GM12878 (cell line): ENCODE results near the gene AREG. TPM values are rescaled to one million over a fixed set of nuclear protein-coding genes. Genes with fewer than 3 reads are reported as not detected.

ENCODE experiments used
- ATAC-seq: fragments of 200-7000 bp; cut with Tn5 transposase; 3 replicates; pipeline ENCODE4 v1.9.1; 2020; ENCODE audit warnings: mild to moderate bottlenecking, moderate library complexity
- BruUV-seq: library from RNA; stranded (reverse); fragments of 400-500 nt; replicated peaks from 2 replicates; lab custom pipeline; 2021; lab: Mats Ljungman, UMichigan
- CTCF ChIA-PET: fragments of 300-600 bp; sonication (Branson Sonifier 250); formaldehyde crosslinking; extraction: SDS; loops from one replicate; lab custom pipeline; 2021; ENCODE audit warnings: inconsistent platforms; lab: Yijun Ruan, JAX
- POLR2A ChIA-PET: fragments of 350-600 bp; formaldehyde crosslinking; extraction: SDS; loops from one replicate; lab custom pipeline; 2021; ENCODE audit warnings: inconsistent platforms; lab: Charles Lee
- RAD21 ChIA-PET: fragments of 300-600 bp; sonication (Branson Sonifier 250); formaldehyde crosslinking; loops from one replicate; lab custom pipeline; 2023; ENCODE audit warnings: antibody characterized with exemption; ENCODE audit not compliant: unreplicated experiment; lab: Charles Lee
- SMC1A ChIA-PET: fragments of 300-600 bp; sonication (Branson Sonifier 250); formaldehyde crosslinking; loops from one replicate; lab custom pipeline; 2023; ENCODE audit not compliant: unreplicated experiment, uncharacterized antibody; lab: Charles Lee
- DNase-seq: peaks from one replicate; pipeline ENCODE4 v3.0.0-alpha.2; 2011; ENCODE audit warnings: low read depth, low spot score
- FAIRE-seq: peaks from 3 replicates; lab custom pipeline; 2011; peaks lifted over from hg19 to GRCh38; lab: Jason Lieb, UNC
- H2AFZ ChIP-seq: 2 replicates; pipeline ENCODE4 v1.6.0; 2011; ENCODE audit warnings: low read depth, low read length, control low read depth; ENCODE audit not compliant: control insufficient read depth
- H3K27ac ChIP-seq: 2 replicates; pipeline ENCODE4 v1.5.1; 2011; ENCODE audit warnings: control low read depth; ENCODE audit not compliant: control insufficient read depth, insufficient read depth
- H3K27me3 ChIP-seq, 2 experiments: replicated peaks in 1 of 2; 2 replicates each; pipeline versions ENCODE4 v1.6.0 to v1.6.1; 2011; ENCODE audit warnings: low read length in 1 of 2; ENCODE audit not compliant: control insufficient read depth in 2 of 2, insufficient read depth in 2 of 2
- H3K36me3 ChIP-seq, 2 experiments: 2 replicates each; pipeline ENCODE4 v1.5.1; 2011; ENCODE audit warnings: low read length in 1 of 2; ENCODE audit not compliant: control insufficient read depth in 2 of 2, insufficient read depth in 2 of 2
- H3K4me1 ChIP-seq: 2 replicates; pipeline ENCODE4 v1.6.1; 2011; ENCODE audit warnings: mild to moderate bottlenecking, low read length, moderate library complexity, mixed read lengths; ENCODE audit not compliant: control insufficient read depth, insufficient read depth
- H3K4me2 ChIP-seq: 2 replicates; pipeline ENCODE4 v1.6.0; 2011; ENCODE audit warnings: control low read depth; ENCODE audit not compliant: control insufficient read depth, insufficient read depth
- H3K4me3 ChIP-seq: fragments of 200-600 bp; sonication (generic); 2 replicates; pipeline ENCODE4 v1.5.1; 2016
- H3K79me2 ChIP-seq: 2 replicates; pipeline ENCODE4 v1.6.0; 2011; ENCODE audit warnings: low read length; ENCODE audit not compliant: control insufficient read depth, insufficient read depth
- H3K9ac ChIP-seq: 2 replicates; pipeline ENCODE4 v1.8.0; 2011; ENCODE audit warnings: low read length, control low read depth, mixed read lengths; ENCODE audit not compliant: control insufficient read depth, insufficient read depth
- H3K9me3 ChIP-seq: replicated peaks from 3 replicates; pipeline ENCODE4 v1.5.1; 2011; ENCODE audit warnings: mild to moderate bottlenecking, low read length; ENCODE audit not compliant: control insufficient read depth, insufficient read depth
- H4K20me1 ChIP-seq: 2 replicates; pipeline ENCODE4 v1.6.0; 2011; ENCODE audit not compliant: control insufficient read depth, insufficient read depth
- ATF7 ChIP-seq: fragments of 450-650 bp; IDR thresholded peaks from 2 replicates; pipeline ENCODE4 v1.6.1; 2016; ENCODE audit warnings: low read depth, mild to moderate bottlenecking
- BHLHE40 ChIP-seq, 2 experiments: fragments of 450-650 bp in 1 of 2; IDR thresholded peaks; 2 replicates each; pipeline ENCODE4 v1.6.1; 2011 to 2017; ENCODE audit warnings: low read depth in 2 of 2, borderline replicate concordance in 1 of 2, improper control_type of control experiment in 1 of 2, low read length in 1 of 2, mild to moderate bottlenecking in 1 of 2
- CHD2 ChIP-seq: IDR thresholded peaks from 2 replicates; pipeline ENCODE4 v1.6.1; 2011; ENCODE audit warnings: low read depth, low read length, improper control_type of control experiment, borderline replicate concordance
- ELK1 ChIP-seq: IDR thresholded peaks from 2 replicates; pipeline ENCODE4 v1.6.1; 2012; ENCODE audit warnings: low read depth, low read length, improper control_type of control experiment
- FOXM1 ChIP-seq: IDR thresholded peaks from 2 replicates; pipeline ENCODE4 v1.6.1; 2012; ENCODE audit warnings: low read depth, mild to moderate bottlenecking, inconsistent platforms, low read length, moderate library complexity
- GATAD2B ChIP-seq: fragments of 450-650 bp; conservative IDR thresholded peaks from 2 replicates; pipeline ENCODE4 v1.6.1; 2017; ENCODE audit warnings: low read depth, mild to moderate bottlenecking, moderate library complexity
- HSF1 ChIP-seq: fragments of 150-350 bp; IDR thresholded peaks from 2 replicates; pipeline ENCODE4 v1.6.1; 2014; ENCODE audit warnings: mild to moderate bottlenecking, low read depth, low read length
- RB1 ChIP-seq: fragments of 450-650 bp; formaldehyde crosslinking; IDR thresholded peaks from 2 replicates; pipeline ENCODE4 v1.6.1; 2017; ENCODE audit warnings: mild to moderate bottlenecking, borderline replicate concordance
- RELA ChIP-seq: fragments of 450-650 bp; IDR thresholded peaks from 2 replicates; pipeline ENCODE4 v1.8.0; 2014; ENCODE audit warnings: borderline replicate concordance; ENCODE audit not compliant: partially characterized antibody
- YBX1 ChIP-seq: fragments of 450-650 bp; IDR thresholded peaks from 2 replicates; pipeline ENCODE4 v1.6.1; 2016; ENCODE audit warnings: antibody characterized with exemption
- ZNF207 ChIP-seq: fragments of 450-650 bp; IDR thresholded peaks from 2 replicates; pipeline ENCODE4 v1.6.1; 2014; ENCODE audit warnings: antibody characterized with exemption, mild to moderate bottlenecking, borderline replicate concordance
- ZNF217 ChIP-seq: fragments of 450-650 bp; IDR thresholded peaks from 2 replicates; pipeline ENCODE4 v1.6.1; 2017; ENCODE audit warnings: antibody characterized with exemption, mild to moderate bottlenecking
- ZNF592 ChIP-seq: fragments of 450-650 bp; IDR thresholded peaks from 2 replicates; pipeline ENCODE4 v1.6.1; 2017; ENCODE audit warnings: mild to moderate bottlenecking, moderate library complexity
- WGBS: methylation state at CpG from one replicate; pipeline ENCODE4 v1.1.6; 2016; ENCODE audit warnings: low lambda C conversion rate; ENCODE audit not compliant: insufficient replicate concordance, insufficient coverage; ENCODE audit errors: missing lambda C conversion rate; 5-methylcytosine and 5-hydroxymethylcytosine counted together
- in situ Hi-C: fragments of 300-500 bp; cut with MboI; formaldehyde crosslinking; loops from 9 replicates; pipeline ENCODE4 v1.14.3; 2018; ENCODE audit warnings: mixed read lengths
- intact Hi-C: fragments of 100-400 bp; cut with micrococcal nuclease; formaldehyde crosslinking; loops from one replicate; pipeline ENCODE4 v1.14.2; 2022; ENCODE audit not compliant: unreplicated experiment
- polyA plus RNA-seq, 11 experiments: library from polyadenylated mRNA; depleted of rRNA in 4 of 11; unstranded in 6 of 11; stranded (reverse) in 5 of 11; fragments of >200 nt; fragmentation: Nextera tagmentation in 4 of 11; fragmentation: Illumina TruSeq in 1 of 11; extraction: Ambion mirVana in 4 of 11; extraction: Trizol in 1 of 11; gene quantifications; 1 replicate in 1 of 11; 2 replicates in 10 of 11; pipeline versions ENCODE4 v1.2.1 to v1.2.3, GENCODE V29; 2011 to 2016; ENCODE audit warnings: inconsistent platforms in 2 of 11, missing spikeins in 2 of 11, low read depth in 1 of 11
- total RNA-seq, 4 experiments: library from RNA; depleted of rRNA in 3 of 4; stranded (reverse); fragments of >200 nt in 3 of 4; fragmentation: Illumina TruSeq in 1 of 4; extraction: Trizol in 1 of 4; gene quantifications; 2 replicates each; pipeline versions ENCODE4 v1.2.1 to v1.2.3, GENCODE V29; 2013 to 2021
- TF ChIP-seq, protein P1 (sequence below): fragments of 450-650 bp; IDR thresholded peaks from 2 replicates; pipeline ENCODE4 v1.6.1; 2014; ENCODE audit warnings: mild to moderate bottlenecking
- TF ChIP-seq, protein P2 (sequence below): IDR thresholded peaks from 2 replicates; pipeline ENCODE4 v1.6.1; 2012; ENCODE audit warnings: low read depth, low read length, improper control_type of control experiment

AREG gene
- total and polyA plus RNA-seq, 10 of the 15 experiments (the other 5 are each of a cell fraction or from before 2014, with no cell fraction given): 0.25 to 0.37 TPM; not detected in 8

DNA sequence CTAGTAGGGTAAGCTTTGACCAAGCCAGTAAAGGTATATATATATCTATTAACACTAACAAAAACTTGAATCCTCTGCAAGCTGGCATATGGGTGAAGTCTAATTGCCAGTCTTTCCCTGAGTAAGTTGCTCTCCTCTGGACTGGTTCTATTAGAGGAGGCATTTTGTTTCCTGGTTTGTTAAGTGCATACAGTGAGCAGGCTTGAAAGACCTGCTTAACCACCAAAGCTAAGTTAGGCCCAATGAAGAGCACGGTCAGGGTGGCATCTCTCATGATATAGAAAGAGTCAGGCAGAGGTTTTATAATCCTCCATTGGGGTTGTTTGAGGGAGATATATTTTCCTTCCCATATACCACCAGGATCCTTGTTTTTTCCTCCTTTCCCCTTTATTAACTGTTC is 9.6 kb upstream of the AREG start (continued):
- TF ChIP-seq, protein P1, sequence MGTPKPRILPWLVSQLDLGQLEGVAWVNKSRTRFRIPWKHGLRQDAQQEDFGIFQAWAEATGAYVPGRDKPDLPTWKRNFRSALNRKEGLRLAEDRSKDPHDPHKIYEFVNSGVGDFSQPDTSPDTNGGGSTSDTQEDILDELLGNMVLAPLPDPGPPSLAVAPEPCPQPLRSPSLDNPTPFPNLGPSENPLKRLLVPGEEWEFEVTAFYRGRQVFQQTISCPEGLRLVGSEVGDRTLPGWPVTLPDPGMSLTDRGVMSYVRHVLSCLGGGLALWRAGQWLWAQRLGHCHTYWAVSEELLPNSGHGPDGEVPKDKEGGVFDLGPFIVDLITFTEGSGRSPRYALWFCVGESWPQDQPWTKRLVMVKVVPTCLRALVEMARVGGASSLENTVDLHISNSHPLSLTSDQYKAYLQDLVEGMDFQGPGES: no peak
- TF ChIP-seq ZNF207 (no peak), RELA (no peak), CHD2 (no peak), HSF1 (no peak), ZNF217 (no peak)

GRCh38 chr4:74437866-74438265 is 7.1 kb upstream of the AREG start:
- H4K20me1 ChIP-seq: no peaks in the 10 kb centered on the region
- no peak overlapping the region for H3K27ac ChIP-seq
- no peak overlapping the region for H3K4me2 ChIP-seq
- in situ Hi-C loops: no loop called here
- no peak overlapping the region for H3K4me3 ChIP-seq
- H3K9me3 ChIP-seq: no peaks in the 10 kb centered on the region; the same call in 2 of the 3 replicates
- H3K79me2 ChIP-seq: no peaks in the 10 kb centered on the region
- ChIA-PET RAD21 (no interaction called here), CTCF (no interaction called here), POLR2A (no interaction called here), SMC1A (no interaction called here)
- no peak for FAIRE-seq
- no peak overlapping the region for H2AFZ ChIP-seq
- no peaks in the 10 kb centered on the region for H3K36me3 ChIP-seq
- intact Hi-C loops: no loop called here
- no peak overlapping the region for H3K9ac ChIP-seq
- no peak for DNase-seq
- no peaks in the 10 kb centered on the region for H3K27me3 ChIP-seq
- no TSS peak for BruUV-seq
- ATAC-seq: no peak
- WGBS: 53% methylated on average over 3 of the region's 3 CpGs
- no peaks in the 10 kb centered on the region for H3K4me1 ChIP-seq
- TF ChIP-seq GATAD2B: no peak
- no peak for TF ChIP-seq FOXM1
- no peak for TF ChIP-seq ELK1
- TF ChIP-seq YBX1: no peak
- no peak for TF ChIP-seq RB1
- TF ChIP-seq, protein P2, sequence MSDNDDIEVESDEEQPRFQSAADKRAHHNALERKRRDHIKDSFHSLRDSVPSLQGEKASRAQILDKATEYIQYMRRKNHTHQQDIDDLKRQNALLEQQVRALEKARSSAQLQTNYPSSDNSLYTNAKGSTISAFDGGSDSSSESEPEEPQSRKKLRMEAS: no peak
- no peak for TF ChIP-seq ZNF592
- TF ChIP-seq BHLHE40 (IDR thresholded peaks at IDR 0.05; ENCODE audit: borderline replicate concordance in 1 of 2, low read depth in 2 of 2, low read length in 1 of 2): no peak
- no peak for TF ChIP-seq ATF7
